GM23248 (cell line): Measurements from ENCODE around the gene SUN5. TPM values are rescaled to one million over a fixed set of nuclear protein-coding genes. Genes with fewer than 3 reads are reported as not detected.

ENCODE experiments used
- DNase-seq: peaks from one replicate; pipeline ENCODE4 v3.0.0-alpha.2; 2015
- H2AFZ ChIP-seq: fragments of 200-600 bp; sonication (generic); 2 replicates; pipeline ENCODE4 v1.6.1; 2016; ENCODE audit warnings: antibody characterized with exemption
- H3F3A ChIP-seq: fragments of 200-600 bp; sonication (generic); 2 replicates; pipeline ENCODE4 v1.6.1; 2016; ENCODE audit warnings: mild to moderate bottlenecking, antibody characterized with exemption, mixed run types; ENCODE audit not compliant: insufficient read depth
- H3K27ac ChIP-seq: fragments of 200-600 bp; sonication (generic); 2 replicates; pipeline ENCODE4 v1.5.1; 2016; ENCODE audit warnings: mild to moderate bottlenecking
- H3K27me3 ChIP-seq: fragments of 200-600 bp; sonication (generic); replicated peaks from 2 replicates; pipeline ENCODE4 v1.6.1; 2016; ENCODE audit warnings: mild to moderate bottlenecking; ENCODE audit not compliant: insufficient read depth
- H3K36me3 ChIP-seq: fragments of 200-600 bp; sonication (generic); 2 replicates; pipeline ENCODE4 v1.6.1; 2016; ENCODE audit warnings: low read depth, mild to moderate bottlenecking
- H3K4me1 ChIP-seq: fragments of 200-600 bp; sonication (generic); 2 replicates; pipeline ENCODE4 v1.6.1; 2016; ENCODE audit warnings: mild to moderate bottlenecking; ENCODE audit not compliant: insufficient read depth
- H3K4me2 ChIP-seq: fragments of 200-600 bp; sonication (generic); one replicate; pipeline ENCODE4 v1.6.1; 2016; ENCODE audit warnings: mild to moderate bottlenecking; ENCODE audit not compliant: unreplicated experiment
- H3K4me3 ChIP-seq: fragments of 200-600 bp; sonication (generic); 2 replicates; pipeline ENCODE4 v1.5.1; 2016; ENCODE audit warnings: mild to moderate bottlenecking
- H3K79me2 ChIP-seq: fragments of 200-600 bp; sonication (generic); 2 replicates; pipeline ENCODE4 v1.6.1; 2016; ENCODE audit warnings: mild to moderate bottlenecking; ENCODE audit not compliant: insufficient read depth
- H3K9ac ChIP-seq: fragments of 200-600 bp; sonication (generic); 2 replicates; pipeline ENCODE4 v1.6.1; 2016; ENCODE audit warnings: mild to moderate bottlenecking
- H3K9me2 ChIP-seq: fragments of 200-600 bp; sonication (generic); 2 replicates; pipeline ENCODE4 v1.6.1; 2016; ENCODE audit warnings: mixed run types, mild to moderate bottlenecking, moderate library complexity; ENCODE audit not compliant: insufficient read depth
- H3K9me3 ChIP-seq: fragments of 200-600 bp; sonication (generic); one replicate; pipeline ENCODE4 v1.6.1; 2017; ENCODE audit warnings: low read depth
- H4K20me1 ChIP-seq: fragments of 200-600 bp; sonication (generic); 2 replicates; pipeline ENCODE4 v1.6.0; 2016; ENCODE audit not compliant: insufficient read depth
- EZH2 ChIP-seq: fragments of 200-600 bp; sonication (generic); IDR thresholded peaks from 2 replicates; pipeline ENCODE4 v1.6.1; 2018; ENCODE audit warnings: antibody characterized with exemption, mild to moderate bottlenecking; ENCODE audit not compliant: insufficient read depth, poor library complexity, severe bottlenecking
- EZH2phosphoT487 ChIP-seq: fragments of 200-600 bp; sonication (generic); IDR thresholded peaks from 2 replicates; pipeline ENCODE4 v1.6.1; 2018; ENCODE audit warnings: antibody characterized with exemption, moderate library complexity, mild to moderate bottlenecking, low read depth; ENCODE audit not compliant: insufficient read depth
- WGBS, 2 experiments: methylation state at CpG; one replicate each; pipeline ENCODE4 v1.1.6; 2015 to 2017; ENCODE audit warnings: low lambda C conversion rate in 2 of 2, low coverage in 1 of 2; ENCODE audit errors: missing lambda C conversion rate in 2 of 2; 5-methylcytosine and 5-hydroxymethylcytosine counted together
- in situ Hi-C: fragments of 300-500 bp; cut with MboI; formaldehyde crosslinking; loops from 2 replicates; pipeline ENCODE4 v1.15.0; 2020
- polyA plus RNA-seq: library from polyadenylated mRNA; unstranded; fragments of >200 nt; fragmentation: Nextera tagmentation; extraction: Ambion mirVana; gene quantifications from 2 replicates; pipeline ENCODE4 v1.2.1, GENCODE V29; 2016
- total RNA-seq: library from RNA; depleted of rRNA; stranded (reverse); fragments of >200 nt; shearing (Covaris generic); gene quantifications from 2 replicates; pipeline ENCODE4 v1.2.3, GENCODE V29; 2014

SUN5 gene
- total and polyA plus RNA-seq, 2 experiments from 2014 or later = not detected

DNA sequence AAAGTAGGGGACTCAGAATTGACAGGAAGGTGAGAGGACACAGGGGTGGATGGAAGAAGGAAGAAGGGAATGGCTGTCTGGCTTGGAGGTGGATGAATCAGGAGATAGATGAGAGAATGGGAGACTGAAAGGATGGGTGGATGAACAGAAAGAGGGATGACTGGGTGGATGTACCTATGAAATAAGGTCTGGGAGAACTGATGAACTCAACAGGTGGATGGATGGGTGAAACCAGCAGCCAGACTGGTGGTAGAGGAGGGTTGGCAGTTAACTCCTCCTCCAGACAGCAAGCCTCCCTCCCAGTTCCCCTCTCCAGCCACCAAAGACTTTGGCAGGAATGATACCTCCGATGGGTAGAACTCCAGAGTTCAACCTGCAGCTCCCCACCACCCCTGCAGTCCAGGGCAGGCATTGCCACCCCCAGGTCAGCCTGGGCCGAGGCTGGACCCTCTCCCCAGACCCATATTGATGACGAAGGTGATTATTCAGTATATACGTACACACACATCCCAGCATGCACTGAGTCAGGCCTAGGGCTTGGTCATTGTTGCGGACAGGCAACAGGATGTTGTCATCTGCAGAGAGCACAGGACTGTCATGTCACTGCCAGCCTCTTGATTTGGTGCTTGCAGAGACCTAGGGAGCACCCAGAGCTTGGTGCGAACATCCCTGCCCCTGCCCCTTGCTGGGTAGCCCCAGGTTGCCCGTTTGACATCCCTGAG, 2.0 kb downstream of the SUN5 start:
- no peaks in the 10 kb centered on the region for H3F3A ChIP-seq
- no peaks in the 10 kb centered on the region for H4K20me1 ChIP-seq
- H3K9ac ChIP-seq = no peak overlapping the region
- H3K4me2 ChIP-seq = no peak overlapping the region
- H3K4me3 ChIP-seq = no peak overlapping the region
- TF ChIP-seq EZH2 (no peak), EZH2phosphoT487 (no peak)
- H3K79me2 ChIP-seq = no peaks in the 10 kb centered on the region
- H3K9me3 ChIP-seq = no peaks in the 10 kb centered on the region
- no peak overlapping the region for H3K27ac ChIP-seq
- no peaks in the 10 kb centered on the region for H3K36me3 ChIP-seq
- no peaks in the 10 kb centered on the region for H3K4me1 ChIP-seq
- 34 to 45% methylated on average over 7 of the region's 7 CpGs for WGBS, 2 experiments
- in situ Hi-C loops = no loop called here
- no peaks in the 10 kb centered on the region; the same call in 1 of the 2 replicates for H3K27me3 ChIP-seq
- no peak overlapping the region for H2AFZ ChIP-seq
- no peaks in the 10 kb centered on the region for H3K9me2 ChIP-seq
- DNase-seq = no peak

DNA sequence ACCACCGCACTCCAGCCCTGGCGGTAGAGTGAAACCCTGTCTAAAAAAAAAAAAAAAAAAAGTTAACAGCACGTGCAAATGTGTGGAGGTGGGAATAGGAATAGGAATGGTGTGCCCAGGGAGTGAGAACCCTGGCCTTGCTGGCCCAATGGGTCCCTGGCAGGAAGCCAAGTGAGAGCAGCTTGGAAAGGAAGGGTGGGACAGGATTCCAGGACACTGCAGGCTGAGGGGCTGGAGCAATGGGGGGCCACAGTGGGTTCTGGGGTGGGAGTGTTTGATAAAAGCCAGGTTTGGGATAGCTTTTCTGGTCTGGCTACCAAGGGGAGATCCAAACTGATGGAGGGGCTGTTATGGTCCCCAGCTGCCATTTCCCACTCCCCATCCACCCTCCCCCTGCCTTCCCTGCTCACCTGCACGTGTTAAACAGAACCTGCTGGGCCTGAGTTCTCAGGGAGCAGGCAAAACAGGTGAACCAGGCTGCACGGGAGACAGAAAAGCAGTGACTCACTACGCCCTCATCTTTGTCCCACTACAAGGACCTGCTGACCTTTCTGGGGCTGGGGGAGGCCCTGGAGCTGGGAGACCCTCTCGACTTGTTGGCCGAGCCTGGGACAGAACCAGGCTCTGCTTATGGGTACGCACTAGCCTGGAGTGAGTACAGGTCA, 3.3 kb downstream of the SUN5 start:
- Histone ChIP-seq H3K27me3 (no peaks in the 10 kb centered on the region; the same call in 1 of the 2 replicates), H3K27ac (no peak overlapping the region), H3K79me2 (no peaks in the 10 kb centered on the region), H3K4me1 (no peaks in the 10 kb centered on the region), H3K9me2 (no peaks in the 10 kb centered on the region), H3K9me3 (no peaks in the 10 kb centered on the region), H3F3A (no peaks in the 10 kb centered on the region), H3K36me3 (no peaks in the 10 kb centered on the region), H3K4me3 (no peak overlapping the region), H3K4me2 (no peak overlapping the region), H3K9ac (no peak overlapping the region), H2AFZ (no peak overlapping the region), H4K20me1 (no peaks in the 10 kb centered on the region)
- TF ChIP-seq EZH2 = no peak
- TF ChIP-seq EZH2phosphoT487 = no peak
- in situ Hi-C loops = no loop called here
- 19 to 20% methylated on average over 9 of the region's 9 CpGs for WGBS, 2 experiments
- no peak for DNase-seq

DNA sequence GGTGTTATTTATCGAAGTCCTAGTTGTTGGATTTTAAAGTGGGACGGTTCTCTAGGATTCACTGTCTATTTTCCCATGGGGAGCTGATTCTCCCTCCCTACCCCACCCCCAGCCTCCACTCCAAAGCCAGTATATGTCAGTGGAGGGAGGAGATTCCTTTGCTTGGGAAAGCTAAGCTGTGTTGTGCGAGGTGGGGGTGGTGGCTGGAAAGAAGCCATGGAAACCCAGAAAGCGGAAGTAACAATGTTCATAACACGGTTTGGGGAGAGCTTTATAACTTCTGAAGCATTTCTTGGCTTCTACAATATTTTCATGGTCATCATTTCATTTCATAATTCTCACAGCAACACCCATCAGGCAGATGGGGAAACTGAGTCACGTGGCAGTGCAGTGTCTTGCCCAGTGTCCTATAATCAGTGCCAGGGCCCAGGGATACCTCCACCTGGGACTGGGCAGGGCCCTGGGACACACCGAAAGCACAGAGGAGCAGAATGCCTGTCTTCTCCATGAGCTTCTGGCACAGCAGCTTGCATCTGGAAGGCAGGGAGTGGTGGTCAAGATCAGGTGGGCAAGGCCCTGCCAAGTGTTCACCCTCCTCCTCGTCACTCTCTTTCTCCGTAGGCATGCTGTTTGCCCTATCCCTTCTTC, 4.5 kb downstream of the SUN5 start:
- Histone ChIP-seq H3K27ac (no peak overlapping the region), H3K36me3 (no peaks in the 10 kb centered on the region), H3K4me2 (no peak overlapping the region), H3K79me2 (no peaks in the 10 kb centered on the region), H3K4me3 (no peak overlapping the region), H4K20me1 (no peaks in the 10 kb centered on the region), H3K4me1 (no peaks in the 10 kb centered on the region), H3K9me2 (no peaks in the 10 kb centered on the region), H2AFZ (no peak overlapping the region), H3F3A (no peaks in the 10 kb centered on the region), H3K9me3 (no peaks in the 10 kb centered on the region), H3K9ac (no peak overlapping the region), H3K27me3 (peaks cover 6% of the 10 kb centered on the region; the same call in 1 of the 2 replicates)
- 39 to 42% methylated on average over 9 of the region's 9 CpGs for WGBS, 2 experiments
- in situ Hi-C loops = no loop called here
- TF ChIP-seq EZH2 (no peak), EZH2phosphoT487 (no peak)
- DNase-seq = peak; percentile 8

DNA sequence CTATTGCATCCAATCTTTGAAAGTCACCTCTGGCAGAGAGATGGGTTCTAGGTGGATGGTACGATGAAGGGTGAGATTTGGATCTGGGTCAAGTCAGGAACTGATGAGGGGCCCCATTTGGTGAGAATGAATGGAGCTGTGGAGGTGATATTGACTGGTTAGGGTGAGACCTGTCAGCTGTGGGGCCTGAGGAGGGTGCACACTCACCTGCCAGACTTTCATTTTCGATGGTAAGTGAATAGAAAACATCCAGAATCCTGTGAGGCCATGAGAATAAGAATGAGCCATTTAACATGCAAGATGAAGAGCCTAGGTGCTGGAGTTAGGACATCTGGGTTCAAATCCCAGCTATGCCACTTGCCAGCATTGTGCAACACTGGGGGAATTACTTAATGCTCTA, 6.8 kb downstream of the SUN5 start:
- in situ Hi-C loops = no loop called here
- WGBS, 2 experiments = 0 to 8% methylated on average over 2 of the region's 2 CpGs
- no peak for DNase-seq

More for the DNA sequence above, 6.8 kb downstream of the SUN5 start:
- Histone ChIP-seq H3K4me3 (no peak overlapping the region), H3K27ac (no peak overlapping the region), H3F3A (no peaks in the 10 kb centered on the region), H3K4me2 (no peak overlapping the region), H3K79me2 (no peaks in the 10 kb centered on the region), H3K9ac (no peak overlapping the region), H2AFZ (no peak overlapping the region), H3K9me3 (no peaks in the 10 kb centered on the region), H3K9me2 (no peaks in the 10 kb centered on the region), H3K4me1 (no peaks in the 10 kb centered on the region), H3K27me3 (peaks cover 15% of the 10 kb centered on the region; the same call in 1 of the 2 replicates), H3K36me3 (no peaks in the 10 kb centered on the region), H4K20me1 (no peaks in the 10 kb centered on the region)
- TF ChIP-seq EZH2phosphoT487 = no peak
- no peak for TF ChIP-seq EZH2
